NCI-H82 treated with DMSO at 0.1 percent for 48 hours (cell line): ENCODE results near the gene IL1RAP.
"Not testable (repeated sequence)": the region's sequence is repeated elsewhere in the genome, so short reads cannot be mapped to it uniquely, and the experiment has no call there.

Experiments
- DNase-seq: peaks from one replicate; lab custom pipeline; 2025; ENCODE audit not compliant: unreplicated experiment; lab: John Stamatoyannopoulos, UW

The IL1RAP gene

DNA sequence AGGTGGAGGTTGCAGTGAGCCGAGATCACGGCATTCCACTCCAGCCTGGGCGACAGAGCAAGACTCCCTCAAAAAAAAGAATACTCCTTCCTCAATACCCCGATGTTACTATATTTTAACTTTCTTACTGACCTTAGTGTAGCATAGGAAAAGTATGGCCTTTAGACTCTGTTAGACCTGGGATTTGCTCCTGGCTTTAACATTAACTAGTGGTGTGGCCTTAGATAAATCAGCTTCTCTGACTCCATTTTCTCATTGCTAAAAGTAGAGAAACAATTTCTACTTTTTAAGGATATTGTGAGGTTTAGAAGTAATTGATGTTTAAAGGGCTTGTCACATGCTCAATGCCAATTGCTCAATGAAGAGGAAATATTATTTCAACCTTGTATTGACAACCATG, 7.6 kb upstream of the IL1RAP start:
- DNase-seq, result no peak

DNA sequence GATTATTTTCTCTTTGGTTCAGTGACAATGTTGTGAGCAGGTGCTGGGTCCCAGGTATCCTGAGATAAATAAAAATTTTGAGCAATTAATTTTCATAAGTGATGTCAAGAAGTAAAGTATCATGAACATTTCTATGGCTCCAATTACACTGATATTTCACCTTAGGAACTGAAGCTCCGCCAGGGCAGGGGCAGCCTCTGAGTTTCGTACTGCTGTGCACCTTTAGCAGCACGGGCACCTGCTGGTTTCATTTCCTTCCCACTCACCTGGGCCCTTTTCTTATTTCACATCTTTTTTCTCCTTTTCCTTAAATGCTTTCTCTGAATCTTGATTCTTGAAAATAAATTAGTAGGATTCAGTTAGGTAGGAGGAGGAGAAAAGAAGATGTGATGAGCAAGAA, 1.2 kb upstream of the IL1RAP start:
- no peak for DNase-seq

DNA sequence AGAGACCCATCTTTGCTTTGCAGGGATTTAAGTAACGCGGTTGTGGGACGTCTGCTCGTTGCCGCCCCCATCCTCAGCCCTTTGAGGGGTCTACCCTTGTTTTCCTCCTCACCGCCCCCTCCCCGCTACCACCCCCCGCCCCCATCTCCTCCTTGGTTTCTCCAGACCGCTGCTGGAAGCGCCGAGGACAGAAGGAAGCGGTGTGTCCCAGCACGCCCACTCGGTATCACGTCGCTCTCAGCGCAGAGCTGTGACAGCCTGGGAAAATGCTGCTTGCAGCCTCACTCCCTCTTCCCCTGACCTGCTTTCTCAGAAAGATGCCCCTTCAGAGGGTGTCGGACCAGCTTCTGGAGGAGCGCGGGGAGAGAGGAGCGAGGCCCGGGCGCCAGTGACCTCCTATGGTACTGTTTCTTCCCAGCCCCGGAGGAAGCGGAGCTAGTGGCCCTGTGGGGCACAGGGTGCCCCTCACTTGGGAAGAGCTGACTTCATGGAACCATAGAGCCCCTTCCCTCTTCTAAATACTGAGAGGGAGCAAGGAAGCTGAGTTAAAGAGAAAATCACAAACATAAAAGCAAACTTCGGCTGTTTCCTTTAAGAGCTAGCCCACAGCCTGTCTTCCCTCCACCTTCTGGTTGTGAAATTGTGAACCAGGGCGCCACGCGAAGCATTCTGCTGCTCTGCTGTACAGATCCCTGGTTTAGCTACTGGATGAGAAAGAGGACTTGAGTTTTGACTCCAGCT, 698 bp downstream of the IL1RAP start:
- DNase-seq, result no peak

DNA sequence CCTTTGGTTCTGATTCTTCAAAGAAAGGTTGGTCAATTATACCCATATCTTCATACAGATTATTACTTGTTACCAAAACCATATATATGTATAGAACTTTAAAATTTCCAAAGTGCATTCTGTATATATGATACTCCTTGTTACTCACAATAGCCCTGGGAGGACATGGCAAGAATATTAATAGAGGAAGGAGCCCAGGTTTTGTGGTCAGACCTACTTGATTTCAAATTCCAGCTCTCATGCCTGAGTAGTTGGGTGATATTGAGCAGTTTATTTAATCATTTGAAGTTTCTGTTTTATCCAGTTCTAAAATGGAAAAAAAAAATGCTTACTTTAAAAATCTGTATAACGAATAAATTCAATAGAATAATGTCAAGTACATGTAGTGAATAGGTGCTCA, 2.5 kb downstream of the IL1RAP start:
- DNase-seq, result no peak

DNA sequence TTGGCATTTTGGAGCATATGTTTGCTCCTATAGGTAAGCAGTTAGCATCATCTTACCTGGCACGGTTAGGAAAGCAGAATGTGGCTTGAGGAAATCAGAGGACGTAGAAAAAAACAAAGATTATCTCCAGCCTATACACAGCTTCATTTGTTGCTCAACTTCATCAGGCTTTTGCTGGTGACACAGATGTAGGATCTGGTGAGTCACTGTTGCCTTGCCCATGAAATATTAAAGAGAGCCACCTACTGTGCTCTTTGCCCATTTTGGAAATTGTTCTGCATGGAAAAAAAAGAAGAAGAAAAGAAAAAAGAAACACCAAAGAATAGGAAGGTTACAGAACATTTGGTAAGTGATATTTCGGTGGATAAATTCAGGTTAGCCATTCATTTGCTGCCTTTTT, 3.8 kb downstream of the IL1RAP start:
- no peak for DNase-seq

DNA sequence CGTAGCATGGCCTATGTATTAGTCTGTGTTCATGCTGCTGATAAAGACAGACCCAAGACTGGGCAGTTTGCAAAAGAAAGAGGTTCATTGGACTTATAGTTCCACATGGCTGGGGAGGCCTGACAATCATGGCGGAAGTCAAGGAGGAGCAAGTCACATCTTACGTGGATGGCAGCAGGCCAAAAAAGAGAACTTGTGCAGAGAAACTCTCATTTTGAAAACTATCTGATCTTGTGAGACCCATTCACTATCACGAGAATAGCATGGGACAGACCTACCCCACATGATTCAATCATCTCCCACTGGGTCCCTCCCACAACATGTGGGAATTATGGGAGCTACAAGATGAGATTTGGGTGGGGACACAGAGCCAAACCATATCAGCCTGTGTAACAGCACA, 4.6 kb downstream of the IL1RAP start:
- not testable (repeated sequence) for DNase-seq

DNA sequence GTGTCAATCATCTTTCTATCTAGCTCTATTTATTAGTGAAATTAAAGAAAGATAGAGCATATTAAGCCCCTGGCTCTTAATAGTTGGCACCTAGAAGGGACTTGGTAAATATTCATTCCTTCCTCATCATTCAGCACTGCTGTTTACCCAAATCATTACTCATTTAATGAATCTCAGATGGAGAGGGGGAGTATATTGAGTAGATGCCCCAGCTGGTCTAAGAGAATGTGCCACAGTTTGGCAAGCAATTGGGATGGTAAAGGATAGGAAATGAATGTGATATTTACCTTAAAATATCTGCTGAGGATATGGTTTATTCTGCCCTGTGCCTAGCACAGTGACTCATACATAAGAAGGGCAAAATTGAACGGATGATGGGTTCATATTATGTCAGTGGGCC, 6.0 kb downstream of the IL1RAP start:
- DNase-seq, result no peak

DNA sequence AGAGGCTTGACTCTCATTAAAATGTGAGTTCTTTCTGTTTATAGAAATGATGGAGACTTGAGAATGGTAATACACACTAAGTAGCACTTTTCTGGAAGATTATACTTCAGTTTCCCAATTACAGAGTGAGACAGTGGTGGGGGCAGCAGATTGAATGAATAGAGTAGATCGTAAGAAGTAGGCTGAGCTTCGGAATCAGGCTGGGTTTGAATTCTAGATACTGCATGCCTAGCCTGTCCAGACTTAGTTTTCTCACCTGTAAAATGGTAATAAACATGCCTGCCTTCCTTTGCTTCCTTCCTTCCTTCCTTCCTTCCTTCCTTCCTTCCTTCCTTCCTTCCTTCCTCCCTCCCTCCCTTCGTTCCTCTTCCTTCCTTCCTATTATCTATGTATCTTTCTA, 8.1 kb downstream of the IL1RAP start:
- DNase-seq, result no peak

DNA sequence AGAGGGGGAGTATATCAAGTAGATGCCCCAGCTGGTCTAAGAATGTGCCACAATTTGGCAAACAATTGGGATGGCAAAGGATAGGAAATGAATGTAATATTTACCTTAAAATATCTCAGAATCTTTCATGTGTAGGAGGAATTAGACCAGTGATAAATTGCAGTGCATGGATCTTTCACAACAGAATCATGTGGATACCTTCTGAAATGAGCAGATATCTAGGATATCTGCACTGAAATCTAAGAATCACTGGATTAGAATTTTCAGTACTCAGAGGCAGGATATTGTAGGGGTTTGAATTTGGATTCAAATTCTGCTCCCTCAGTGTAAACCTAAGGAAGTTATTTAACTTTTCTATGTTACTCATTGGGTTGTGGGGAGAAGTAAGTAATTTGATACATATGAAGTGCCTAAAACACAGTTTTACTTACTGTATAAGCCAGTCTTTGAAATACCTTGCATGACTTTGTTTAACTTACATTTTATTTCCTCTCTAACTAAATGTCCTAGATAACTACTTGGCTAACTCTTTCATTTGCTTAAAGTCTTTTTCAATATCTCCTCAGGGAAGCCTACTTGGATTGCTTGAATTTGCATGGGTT, 8.8 kb downstream of the IL1RAP start:
- DNase-seq, result no peak

DNA sequence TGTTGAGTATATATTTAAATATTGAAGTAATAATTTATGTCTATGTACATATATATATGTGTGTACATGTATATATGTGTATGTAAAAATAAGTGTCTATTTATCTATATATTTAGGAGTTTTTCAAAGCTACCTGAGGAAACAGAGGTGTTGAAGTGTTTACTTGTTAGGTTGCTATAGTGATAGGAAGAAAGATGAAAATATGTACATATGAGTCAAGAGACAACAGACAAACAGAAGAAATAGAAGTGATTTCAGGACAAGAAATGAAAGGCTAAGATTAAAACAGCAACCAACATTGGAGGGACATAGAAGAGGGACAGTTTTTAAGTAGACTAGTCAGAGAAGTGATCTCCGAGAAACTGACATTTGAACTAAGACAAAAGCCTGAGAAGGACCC, 11.1 kb downstream of the IL1RAP start:
- DNase-seq, result no peak

DNA sequence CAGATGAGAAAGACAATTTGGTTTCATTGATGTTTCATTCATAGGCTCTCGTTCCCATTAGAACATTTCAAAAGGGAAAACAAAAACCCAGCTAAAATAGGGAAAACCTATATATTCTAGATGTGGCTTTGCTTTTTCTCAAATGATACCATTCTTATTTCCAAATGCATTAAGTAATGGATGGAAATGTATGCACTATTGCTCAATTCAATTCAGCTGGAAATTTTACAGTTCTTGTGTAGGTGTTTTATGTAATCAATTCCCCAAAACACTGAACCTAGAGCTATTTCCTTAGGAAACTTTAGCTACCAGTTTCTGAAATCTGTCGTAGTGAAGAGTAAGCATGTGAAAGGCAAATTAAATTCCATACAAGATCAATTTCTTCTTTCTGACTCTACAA, 11.7 kb downstream of the IL1RAP start:
- no peak for DNase-seq

DNA sequence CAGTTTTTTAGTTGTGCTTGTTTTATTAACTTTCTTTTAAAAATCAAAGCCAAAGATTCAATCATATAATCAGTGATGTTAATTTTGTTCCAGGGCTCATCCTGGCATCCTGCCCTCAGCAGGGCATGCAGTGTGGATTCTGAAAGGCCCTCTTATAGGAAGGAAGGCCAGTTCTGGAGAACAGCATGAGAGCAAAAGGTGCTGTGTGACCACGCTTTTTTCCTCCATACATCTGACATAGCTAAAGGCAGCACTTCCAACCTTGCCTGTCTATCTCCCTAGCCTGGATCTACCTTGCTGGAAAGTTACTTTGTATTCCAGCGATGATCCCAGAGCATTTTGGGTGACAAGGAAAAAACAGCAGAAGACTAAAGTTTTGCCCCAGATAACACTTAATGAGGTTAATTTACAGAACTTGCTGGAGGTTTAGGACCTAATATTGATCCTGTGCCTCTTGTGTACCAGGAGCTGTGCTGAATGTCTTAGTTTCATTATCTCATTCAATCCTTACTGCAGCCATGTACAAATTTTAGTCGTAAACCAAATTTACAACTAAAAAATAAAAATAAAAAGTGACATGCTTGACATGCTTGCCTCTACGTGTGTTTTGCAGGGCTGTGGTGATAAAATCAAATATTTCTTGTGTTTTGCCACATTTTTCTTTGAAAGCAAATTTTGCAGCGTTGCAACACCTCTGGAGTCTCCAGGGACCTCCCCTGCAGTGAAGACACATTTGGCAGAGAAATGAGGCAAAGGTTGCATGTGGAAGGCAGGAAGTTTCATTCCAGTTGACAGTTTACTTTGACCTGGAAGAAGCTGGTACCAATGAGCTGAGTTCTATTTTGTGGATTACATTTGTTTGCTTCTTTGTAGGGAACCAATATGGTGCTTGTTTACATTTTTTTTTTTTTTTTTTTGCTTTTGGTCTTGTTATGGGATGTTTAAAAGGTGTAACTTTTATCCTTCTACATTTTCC, 13.2 kb downstream of the IL1RAP start:
- no peak for DNase-seq

DNA sequence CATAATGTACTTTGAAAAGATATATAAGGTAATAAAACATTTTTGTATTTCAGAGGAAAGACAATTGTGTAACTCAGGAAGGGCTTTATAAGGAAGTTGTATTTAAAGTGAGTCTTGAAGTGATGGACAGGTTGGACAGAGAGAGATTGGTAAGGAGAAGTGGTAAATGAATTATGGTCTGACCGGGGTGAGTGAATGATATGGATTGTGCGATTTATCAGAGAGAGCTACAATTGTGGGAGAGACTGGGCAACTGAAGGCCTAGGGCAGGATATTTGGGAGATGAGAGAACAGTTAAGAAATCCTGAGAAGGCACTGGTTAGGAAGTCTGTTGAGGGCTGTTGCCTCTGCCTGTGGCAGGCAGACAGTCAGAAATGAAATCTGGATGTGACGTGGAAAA, 14.8 kb downstream of the IL1RAP start:
- DNase-seq, result no peak

DNA sequence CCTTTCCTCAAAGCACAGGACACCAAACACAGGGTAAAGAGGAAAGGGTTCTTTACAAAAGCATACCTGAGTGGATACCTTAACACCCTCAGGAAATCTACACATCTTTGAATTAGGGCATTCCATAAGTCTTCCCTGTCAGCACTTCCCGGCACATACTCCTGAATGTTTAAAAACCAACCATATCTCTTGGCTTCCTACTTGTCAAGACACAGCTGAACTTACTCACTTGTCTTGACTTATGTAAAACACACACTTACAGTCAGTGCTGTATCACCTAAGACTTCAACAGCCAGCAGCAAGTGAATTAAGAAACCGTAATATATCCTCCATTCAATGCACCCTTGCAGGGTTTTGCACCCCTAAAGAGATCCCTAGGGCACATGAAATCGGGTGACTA, 17.5 kb downstream of the IL1RAP start:
- no peak for DNase-seq

DNA sequence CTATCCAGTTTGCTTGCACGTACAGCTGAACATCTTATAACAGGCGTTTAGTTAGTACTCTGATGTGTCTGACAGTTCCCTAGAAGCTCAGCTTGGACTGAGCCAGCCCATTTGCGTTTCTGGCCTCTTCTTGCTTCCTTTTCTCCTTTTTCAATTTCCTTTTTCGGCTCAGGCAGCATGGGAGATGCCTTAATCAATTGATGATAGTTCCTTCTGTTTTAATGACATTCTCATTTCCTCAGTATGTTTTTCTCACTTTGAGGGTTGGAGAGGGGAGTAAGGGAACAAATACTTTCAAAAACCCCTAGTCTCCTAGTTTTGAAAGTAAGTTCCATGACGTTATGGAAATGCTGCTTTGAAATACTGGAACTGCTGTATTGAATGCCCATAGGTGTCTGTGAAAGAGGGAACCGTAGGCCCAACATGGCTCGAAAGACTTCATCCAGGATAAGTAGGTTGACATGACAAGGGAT, 18.9 kb downstream of the IL1RAP start:
- no peak for DNase-seq

DNA sequence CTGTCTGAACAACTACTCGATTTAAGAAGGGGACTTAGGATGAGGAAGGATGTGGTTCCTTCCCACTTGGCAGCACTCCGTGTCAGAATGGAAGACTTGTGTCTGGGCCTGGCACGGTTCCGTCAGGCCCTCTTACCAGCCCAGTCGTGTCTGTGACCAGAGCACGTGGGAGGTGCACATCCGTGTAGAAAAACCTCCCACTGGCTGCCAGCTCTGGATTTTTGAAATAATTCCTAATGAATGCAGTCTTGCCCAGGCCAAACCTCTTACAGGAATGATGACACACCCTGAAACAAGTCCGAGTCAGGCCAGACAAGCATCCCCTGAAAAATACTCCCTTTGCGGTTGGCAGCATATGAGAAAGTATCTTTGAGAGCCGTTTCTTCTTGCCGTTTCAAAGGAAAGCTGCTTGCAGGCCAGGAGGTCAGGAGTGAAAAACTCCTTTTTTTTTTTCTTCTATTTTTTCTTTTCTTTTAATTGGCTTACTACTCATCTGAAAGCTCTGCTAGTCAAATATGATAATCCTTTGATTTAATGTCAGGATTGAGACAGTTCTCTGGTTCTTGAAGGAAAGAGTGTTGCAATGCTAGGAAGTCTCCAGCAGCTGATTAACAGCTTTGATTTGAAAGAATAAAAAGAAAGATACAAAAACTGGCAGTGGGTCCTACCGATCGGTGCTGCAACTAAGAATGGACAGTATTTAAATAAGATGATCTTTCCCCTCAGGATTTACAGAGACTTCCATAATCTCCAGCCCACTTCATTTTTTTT, 19.8 kb downstream of the IL1RAP start:
- DNase-seq, result peak; percentile 19

DNA sequence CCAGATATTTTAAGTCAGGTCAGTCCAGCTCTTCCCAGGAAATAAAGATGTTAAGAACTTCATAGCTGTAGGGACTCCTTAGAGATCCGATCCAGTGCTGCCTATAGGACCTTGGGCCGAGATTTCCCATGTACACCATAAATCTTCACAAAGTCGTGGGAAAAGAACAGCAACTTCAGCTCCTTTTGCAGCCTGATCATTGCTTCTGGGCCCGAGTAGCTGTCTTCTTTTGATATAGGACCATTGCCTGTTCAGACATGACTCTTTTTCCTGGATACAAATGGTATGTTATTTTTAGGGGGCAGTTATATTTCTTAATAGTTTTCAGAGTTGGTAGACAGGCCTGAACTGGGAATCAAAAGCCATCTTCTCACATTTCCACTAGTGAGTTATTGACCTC, 20.5 kb downstream of the IL1RAP start:
- no peak for DNase-seq

DNA sequence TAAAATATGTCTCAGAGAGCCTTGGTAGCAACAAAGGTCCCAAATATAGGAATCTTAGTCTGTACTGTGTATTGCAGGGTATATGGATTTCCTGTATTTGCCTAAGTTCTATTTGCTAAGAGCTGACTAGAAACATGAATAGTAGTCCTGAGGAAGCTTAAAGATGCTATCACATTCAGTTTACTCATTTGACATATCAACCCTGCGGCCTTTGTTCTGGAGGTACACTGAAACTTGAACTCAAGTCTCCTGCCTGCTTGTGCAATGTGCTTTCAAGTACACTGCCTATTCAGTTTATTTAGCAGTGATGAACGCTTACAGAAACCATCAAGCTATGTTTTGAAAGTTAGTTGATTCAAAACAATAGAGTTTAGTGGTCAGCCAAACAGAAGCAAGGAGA, 21.1 kb downstream of the IL1RAP start:
- no peak for DNase-seq

DNA sequence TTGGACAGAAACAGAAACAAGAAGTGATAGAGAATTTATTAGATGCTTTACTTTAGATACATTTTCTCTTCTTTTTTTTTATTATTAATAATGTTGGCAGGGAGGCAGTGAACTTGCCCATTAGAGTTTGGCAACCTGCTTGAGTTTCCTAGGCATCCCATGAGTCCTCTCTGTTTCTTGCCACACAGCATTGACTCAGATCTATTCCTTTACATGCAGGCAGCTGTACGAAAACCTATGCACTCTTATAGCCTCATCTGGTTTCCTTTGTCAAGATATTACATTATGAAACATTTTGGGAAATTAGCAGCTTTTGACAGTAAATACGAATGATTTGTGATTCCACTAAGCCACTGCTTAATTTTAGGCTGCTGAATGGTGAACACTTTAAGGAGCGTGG, 23.3 kb downstream of the IL1RAP start:
- DNase-seq, result no peak

DNA sequence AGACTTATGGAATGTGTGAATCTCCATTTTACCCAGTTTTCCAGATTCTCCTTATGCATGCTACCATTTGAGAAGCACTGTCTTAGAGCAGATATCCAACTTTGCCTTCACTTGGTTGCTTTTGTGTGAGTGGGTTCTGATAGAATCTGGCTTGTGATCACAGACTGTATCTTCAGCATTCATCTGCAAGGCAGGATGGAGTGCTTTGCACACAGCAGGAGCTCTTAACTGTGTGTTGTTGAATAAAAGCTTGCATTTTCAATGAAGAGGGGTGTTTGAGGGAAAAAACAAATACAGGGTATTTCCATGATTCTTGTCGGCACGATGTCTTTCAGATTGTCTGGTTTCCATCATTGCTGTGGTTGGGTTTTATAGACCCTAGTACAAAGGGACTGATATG, 24.4 kb downstream of the IL1RAP start:
- no peak for DNase-seq

DNA sequence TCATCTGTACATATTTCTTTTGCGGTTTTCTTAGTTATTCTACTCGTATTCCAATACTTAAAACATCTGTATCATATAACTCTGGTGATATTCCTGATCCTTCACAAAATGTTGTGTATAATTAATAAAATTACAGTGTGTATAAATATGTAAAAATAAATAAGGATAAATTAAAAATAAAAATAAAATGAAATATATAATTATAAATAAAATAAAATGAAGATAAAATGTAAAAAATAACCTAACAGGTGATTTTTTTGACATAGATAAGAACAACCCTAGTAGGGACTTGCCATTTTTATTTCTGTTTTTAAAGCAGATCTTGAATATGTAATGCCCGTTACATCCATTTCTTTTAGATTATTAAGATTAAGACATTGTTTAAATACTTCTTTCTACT, 25.6 kb downstream of the IL1RAP start:
- no peak for DNase-seq
